Endometrial microvascular endothelial cells (primary cell): ENCODE measurements around the gene RAB6D. TPM values are rescaled to one million over a fixed set of nuclear protein-coding genes. Genes with fewer than 3 reads are reported as not detected.
"Not testable (repeated sequence)": the region's sequence is repeated elsewhere in the genome, so short reads cannot be mapped to it uniquely, and the experiment has no call there.

Experiments
- in situ Hi-C: cut with HindIII; loops from 2 replicates; pipeline ENCODE4 v1.10.0; 2017; ENCODE audit warnings: low sequenced_read_pairs, low pct_unique_long_range_greater_than_20kb; ENCODE audit errors: inconsistent ontology term
- total RNA-seq: library from RNA; depleted of rRNA; stranded (reverse); fragments of >200 nt; gene quantifications from one replicate; pipeline ENCODE4 v1.2.3, GENCODE V29; 2015; ENCODE audit errors: inconsistent ontology term

The RAB6D gene
- not detected for total RNA-seq

GRCh38 chr2:131363703-131364186, at the start of gene RAB6D:
TSS of gene RAB6D (minus strand) at chr2:131364168. CDS start at chr2:131363720, 448 bp downstream.
- in situ Hi-C loops: not testable (repeated sequence)

GRCh38 chr2:131413148-131413747, 49.3 kb upstream of the RAB6D start:
- in situ Hi-C loops: no loop called here

- in situ Hi-C loops: no loop called here
Observed at GRCh38 chr2:131410173-131410572, 46.2 kb upstream of the RAB6D start.

- in situ Hi-C loops: no loop called here
Observed at GRCh38 chr2:131408778-131409177, 44.8 kb upstream of the RAB6D start.

- in situ Hi-C loops: no loop called here
Observed at GRCh38 chr2:131408207-131408606, 44.2 kb upstream of the RAB6D start.

- in situ Hi-C loops: no loop called here
Observed at GRCh38 chr2:131404753-131405152, 40.8 kb upstream of the RAB6D start.

- in situ Hi-C loops: no loop called here
Observed at GRCh38 chr2:131402320-131403039, 38.5 kb upstream of the RAB6D start.

GRCh38 chr2:131400849-131401248, 36.9 kb upstream of the RAB6D start:
- in situ Hi-C loops: no loop called here

- in situ Hi-C loops: not testable (repeated sequence)
Observed at GRCh38 chr2:131400441-131400840, 36.5 kb upstream of the RAB6D start.

GRCh38 chr2:131396209-131396608, 32.2 kb upstream of the RAB6D start:
- in situ Hi-C loops: not testable (repeated sequence)

GRCh38 chr2:131395024-131395645, 31.2 kb upstream of the RAB6D start:
- in situ Hi-C loops: not testable (repeated sequence)

- in situ Hi-C loops: no loop called here
Observed at GRCh38 chr2:131394147-131394931, 30.4 kb upstream of the RAB6D start.

GRCh38 chr2:131391953-131392352, 28.0 kb upstream of the RAB6D start:
- in situ Hi-C loops: not testable (repeated sequence)

GRCh38 chr2:131391471-131391870, 27.5 kb upstream of the RAB6D start:
- in situ Hi-C loops: not testable (repeated sequence)

GRCh38 chr2:131390495-131391130, 26.6 kb upstream of the RAB6D start:
- in situ Hi-C loops: not testable (repeated sequence)

- in situ Hi-C loops: no loop called here
Observed at GRCh38 chr2:131389657-131390056, 25.7 kb upstream of the RAB6D start.

- in situ Hi-C loops: not testable (repeated sequence)
Observed at GRCh38 chr2:131388834-131389233, 24.9 kb upstream of the RAB6D start.

- in situ Hi-C loops: not testable (repeated sequence)
Observed at GRCh38 chr2:131373111-131373510, 9.1 kb upstream of the RAB6D start.

GRCh38 chr2:131369954-131370353, 6.0 kb upstream of the RAB6D start:
- in situ Hi-C loops: no loop called here
